ENCODE data around the gene TNFSF8.

GRCh38 chr9:114936581-114936980 lies 6.2 kb upstream of the TNFSF8 start:
- TF ChIP-seq CTCF (IDR thresholded peaks at IDR 0.05) (no peak), EP300 (IDR thresholded peaks at IDR 0.05) (no peak)

All from upper lobe of left lung (tissue), 4 donors.